ENCODE data around the gene ATXN7L1. TPM values are rescaled to one million over a fixed set of nuclear protein-coding genes. Genes with fewer than 3 reads are reported as not detected.
A peak's percentile ranks its signal among the peaks of the same experiment; 100 is the strongest.

Gene ATXN7L1
- total RNA-seq, 1 experiment from 2014 or later = 38.5 TPM

DNA sequence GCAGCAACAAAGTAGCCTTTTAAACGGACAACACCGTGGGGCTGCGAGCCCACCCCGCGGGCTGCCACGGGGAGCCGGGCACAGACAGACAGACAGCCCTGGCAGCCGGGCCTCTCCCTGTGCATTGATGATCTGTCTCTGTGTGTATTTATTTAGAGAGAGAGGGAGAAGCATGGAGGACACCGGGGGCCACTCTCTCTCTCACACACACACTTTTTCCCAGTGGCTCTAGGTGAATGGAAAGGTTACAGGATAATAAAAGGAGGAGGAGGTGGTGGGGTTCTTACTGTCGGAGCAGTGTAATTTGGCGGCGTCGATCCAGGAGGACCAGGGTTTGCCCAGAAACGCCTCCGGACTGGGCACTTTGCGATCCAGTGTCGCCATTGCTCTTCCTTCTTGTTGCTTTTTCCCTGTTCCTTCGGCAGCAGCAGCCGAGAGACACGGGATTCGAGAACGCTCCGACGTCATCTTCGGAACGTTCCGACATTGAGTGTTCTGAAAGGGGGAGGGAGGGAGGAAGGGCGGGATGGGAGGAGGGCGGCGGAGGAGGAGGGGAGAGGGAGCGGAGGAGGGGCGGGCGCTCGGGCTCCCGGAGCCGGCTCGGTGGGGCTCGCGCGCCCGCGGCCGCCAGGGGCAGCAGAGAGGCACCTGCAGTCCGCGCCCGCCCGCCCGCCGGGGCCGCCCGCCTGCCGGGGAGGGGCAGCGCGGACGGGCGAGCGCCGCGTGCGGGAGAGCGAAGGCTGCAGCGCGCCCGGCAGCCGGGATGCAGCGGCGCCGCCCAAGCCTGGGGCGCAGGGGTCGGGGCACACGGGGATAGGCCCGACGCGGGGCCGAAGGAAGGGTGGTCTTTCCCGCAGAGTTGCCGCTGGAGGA, at the start of gene ATXN7L1 (continued):
- TF ChIP-seq, protein P1, sequence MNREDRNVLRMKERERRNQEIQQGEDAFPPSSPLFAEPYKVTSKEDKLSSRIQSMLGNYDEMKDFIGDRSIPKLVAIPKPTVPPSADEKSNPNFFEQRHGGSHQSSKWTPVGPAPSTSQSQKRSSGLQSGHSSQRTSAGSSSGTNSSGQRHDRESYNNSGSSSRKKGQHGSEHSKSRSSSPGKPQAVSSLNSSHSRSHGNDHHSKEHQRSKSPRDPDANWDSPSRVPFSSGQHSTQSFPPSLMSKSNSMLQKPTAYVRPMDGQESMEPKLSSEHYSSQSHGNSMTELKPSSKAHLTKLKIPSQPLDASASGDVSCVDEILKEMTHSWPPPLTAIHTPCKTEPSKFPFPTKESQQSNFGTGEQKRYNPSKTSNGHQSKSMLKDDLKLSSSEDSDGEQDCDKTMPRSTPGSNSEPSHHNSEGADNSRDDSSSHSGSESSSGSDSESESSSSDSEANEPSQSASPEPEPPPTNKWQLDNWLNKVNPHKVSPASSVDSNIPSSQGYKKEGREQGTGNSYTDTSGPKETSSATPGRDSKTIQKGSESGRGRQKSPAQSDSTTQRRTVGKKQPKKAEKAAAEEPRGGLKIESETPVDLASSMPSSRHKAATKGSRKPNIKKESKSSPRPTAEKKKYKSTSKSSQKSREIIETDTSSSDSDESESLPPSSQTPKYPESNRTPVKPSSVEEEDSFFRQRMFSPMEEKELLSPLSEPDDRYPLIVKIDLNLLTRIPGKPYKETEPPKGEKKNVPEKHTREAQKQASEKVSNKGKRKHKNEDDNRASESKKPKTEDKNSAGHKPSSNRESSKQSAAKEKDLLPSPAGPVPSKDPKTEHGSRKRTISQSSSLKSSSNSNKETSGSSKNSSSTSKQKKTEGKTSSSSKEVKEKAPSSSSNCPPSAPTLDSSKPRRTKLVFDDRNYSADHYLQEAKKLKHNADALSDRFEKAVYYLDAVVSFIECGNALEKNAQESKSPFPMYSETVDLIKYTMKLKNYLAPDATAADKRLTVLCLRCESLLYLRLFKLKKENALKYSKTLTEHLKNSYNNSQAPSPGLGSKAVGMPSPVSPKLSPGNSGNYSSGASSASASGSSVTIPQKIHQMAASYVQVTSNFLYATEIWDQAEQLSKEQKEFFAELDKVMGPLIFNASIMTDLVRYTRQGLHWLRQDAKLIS (CRISPR knock-in tag; IDR thresholded peaks at IDR 0.05; ENCODE audit: borderline replicate concordance) = no peak
- TF ChIP-seq SMAD3 (CRISPR knock-in tag; IDR thresholded peaks at IDR 0.05; ENCODE audit: borderline replicate concordance) (no peak), GABPB1 (CRISPR knock-in tag; IDR thresholded peaks at IDR 0.05) (no peak), ZNF423 (CRISPR knock-in tag; IDR thresholded peaks at IDR 0.05) (peak; percentile 59; the same call in 1 of the 2 replicates), NFATC4 (CRISPR knock-in tag; IDR thresholded peaks at IDR 0.05) (no peak)
- TF ChIP-seq, protein P2, sequence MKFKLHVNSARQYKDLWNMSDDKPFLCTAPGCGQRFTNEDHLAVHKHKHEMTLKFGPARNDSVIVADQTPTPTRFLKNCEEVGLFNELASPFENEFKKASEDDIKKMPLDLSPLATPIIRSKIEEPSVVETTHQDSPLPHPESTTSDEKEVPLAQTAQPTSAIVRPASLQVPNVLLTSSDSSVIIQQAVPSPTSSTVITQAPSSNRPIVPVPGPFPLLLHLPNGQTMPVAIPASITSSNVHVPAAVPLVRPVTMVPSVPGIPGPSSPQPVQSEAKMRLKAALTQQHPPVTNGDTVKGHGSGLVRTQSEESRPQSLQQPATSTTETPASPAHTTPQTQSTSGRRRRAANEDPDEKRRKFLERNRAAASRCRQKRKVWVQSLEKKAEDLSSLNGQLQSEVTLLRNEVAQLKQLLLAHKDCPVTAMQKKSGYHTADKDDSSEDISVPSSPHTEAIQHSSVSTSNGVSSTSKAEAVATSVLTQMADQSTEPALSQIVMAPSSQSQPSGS (CRISPR knock-in tag; IDR thresholded peaks at IDR 0.05; ENCODE audit: borderline replicate concordance, low read depth) = no peak
- TF ChIP-seq, protein P3, sequence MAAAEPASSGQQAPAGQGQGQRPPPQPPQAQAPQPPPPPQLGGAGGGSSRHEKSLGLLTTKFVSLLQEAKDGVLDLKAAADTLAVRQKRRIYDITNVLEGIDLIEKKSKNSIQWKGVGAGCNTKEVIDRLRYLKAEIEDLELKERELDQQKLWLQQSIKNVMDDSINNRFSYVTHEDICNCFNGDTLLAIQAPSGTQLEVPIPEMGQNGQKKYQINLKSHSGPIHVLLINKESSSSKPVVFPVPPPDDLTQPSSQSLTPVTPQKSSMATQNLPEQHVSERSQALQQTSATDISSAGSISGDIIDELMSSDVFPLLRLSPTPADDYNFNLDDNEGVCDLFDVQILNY (CRISPR knock-in tag; IDR thresholded peaks at IDR 0.05) = no peak
- TF ChIP-seq, protein P4, sequence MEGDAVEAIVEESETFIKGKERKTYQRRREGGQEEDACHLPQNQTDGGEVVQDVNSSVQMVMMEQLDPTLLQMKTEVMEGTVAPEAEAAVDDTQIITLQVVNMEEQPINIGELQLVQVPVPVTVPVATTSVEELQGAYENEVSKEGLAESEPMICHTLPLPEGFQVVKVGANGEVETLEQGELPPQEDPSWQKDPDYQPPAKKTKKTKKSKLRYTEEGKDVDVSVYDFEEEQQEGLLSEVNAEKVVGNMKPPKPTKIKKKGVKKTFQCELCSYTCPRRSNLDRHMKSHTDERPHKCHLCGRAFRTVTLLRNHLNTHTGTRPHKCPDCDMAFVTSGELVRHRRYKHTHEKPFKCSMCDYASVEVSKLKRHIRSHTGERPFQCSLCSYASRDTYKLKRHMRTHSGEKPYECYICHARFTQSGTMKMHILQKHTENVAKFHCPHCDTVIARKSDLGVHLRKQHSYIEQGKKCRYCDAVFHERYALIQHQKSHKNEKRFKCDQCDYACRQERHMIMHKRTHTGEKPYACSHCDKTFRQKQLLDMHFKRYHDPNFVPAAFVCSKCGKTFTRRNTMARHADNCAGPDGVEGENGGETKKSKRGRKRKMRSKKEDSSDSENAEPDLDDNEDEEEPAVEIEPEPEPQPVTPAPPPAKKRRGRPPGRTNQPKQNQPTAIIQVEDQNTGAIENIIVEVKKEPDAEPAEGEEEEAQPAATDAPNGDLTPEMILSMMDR (IDR thresholded peaks at IDR 0.05) = peak; percentile 52; the same call in 1 of the 2 replicates
- TF ChIP-seq, protein P5, sequence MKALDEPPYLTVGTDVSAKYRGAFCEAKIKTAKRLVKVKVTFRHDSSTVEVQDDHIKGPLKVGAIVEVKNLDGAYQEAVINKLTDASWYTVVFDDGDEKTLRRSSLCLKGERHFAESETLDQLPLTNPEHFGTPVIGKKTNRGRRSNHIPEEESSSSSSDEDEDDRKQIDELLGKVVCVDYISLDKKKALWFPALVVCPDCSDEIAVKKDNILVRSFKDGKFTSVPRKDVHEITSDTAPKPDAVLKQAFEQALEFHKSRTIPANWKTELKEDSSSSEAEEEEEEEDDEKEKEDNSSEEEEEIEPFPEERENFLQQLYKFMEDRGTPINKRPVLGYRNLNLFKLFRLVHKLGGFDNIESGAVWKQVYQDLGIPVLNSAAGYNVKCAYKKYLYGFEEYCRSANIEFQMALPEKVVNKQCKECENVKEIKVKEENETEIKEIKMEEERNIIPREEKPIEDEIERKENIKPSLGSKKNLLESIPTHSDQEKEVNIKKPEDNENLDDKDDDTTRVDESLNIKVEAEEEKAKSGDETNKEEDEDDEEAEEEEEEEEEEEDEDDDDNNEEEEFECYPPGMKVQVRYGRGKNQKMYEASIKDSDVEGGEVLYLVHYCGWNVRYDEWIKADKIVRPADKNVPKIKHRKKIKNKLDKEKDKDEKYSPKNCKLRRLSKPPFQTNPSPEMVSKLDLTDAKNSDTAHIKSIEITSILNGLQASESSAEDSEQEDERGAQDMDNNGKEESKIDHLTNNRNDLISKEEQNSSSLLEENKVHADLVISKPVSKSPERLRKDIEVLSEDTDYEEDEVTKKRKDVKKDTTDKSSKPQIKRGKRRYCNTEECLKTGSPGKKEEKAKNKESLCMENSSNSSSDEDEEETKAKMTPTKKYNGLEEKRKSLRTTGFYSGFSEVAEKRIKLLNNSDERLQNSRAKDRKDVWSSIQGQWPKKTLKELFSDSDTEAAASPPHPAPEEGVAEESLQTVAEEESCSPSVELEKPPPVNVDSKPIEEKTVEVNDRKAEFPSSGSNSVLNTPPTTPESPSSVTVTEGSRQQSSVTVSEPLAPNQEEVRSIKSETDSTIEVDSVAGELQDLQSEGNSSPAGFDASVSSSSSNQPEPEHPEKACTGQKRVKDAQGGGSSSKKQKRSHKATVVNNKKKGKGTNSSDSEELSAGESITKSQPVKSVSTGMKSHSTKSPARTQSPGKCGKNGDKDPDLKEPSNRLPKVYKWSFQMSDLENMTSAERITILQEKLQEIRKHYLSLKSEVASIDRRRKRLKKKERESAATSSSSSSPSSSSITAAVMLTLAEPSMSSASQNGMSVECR (CRISPR knock-in tag; IDR thresholded peaks at IDR 0.05; ENCODE audit: borderline replicate concordance) = 0 out of 2 replicates have a peak, but pooled peaks have one; percentile 40

DNA sequence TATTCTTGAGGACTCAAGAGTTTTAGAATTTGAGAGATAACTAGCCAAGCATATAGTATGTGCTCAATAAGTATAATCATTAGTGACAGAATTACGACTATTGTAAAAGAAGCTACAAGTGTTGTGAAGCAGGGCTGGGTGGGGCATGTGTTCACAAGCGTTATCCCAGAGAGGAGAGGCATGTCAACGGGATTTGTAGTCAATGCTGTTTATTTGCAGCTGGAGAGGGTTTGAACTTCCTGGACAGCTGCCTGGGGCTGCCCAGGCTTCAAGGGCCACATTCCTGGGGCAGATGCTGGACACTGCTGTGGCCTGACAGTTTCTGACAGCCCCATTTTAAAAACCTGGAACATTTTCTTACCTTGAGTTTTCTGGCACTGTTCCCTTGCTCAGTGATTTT, 49.7 kb upstream of the ATXN7L1 start:
- ATAC-seq (no peak), DNase-seq (ENCODE audit: low spot score) (no peak)
- POLR2A ChIA-PET = no interaction called here
- CTCF ChIA-PET = interaction anchor here (1.1 kb wide), 1 partner anchor 8 kb away, joined by 3 read pairs; no protein-coding TSS in a partner anchor
- H3K9me3 Mint-ChIP-seq = peaks cover 30% of the 10 kb centered on the region
- H3K27me3 Mint-ChIP-seq (ENCODE audit: low read depth) = no peaks in the 10 kb centered on the region
- no peak overlapping the region for H3K4me3 Mint-ChIP-seq
- peak overlapping the region; percentile 66 for H3K27ac Mint-ChIP-seq
- H3K4me1 Mint-ChIP-seq = no peaks in the 10 kb centered on the region
- H3K36me3 Mint-ChIP-seq = peaks cover 46% of the 10 kb centered on the region
- TF ChIP-seq, protein P6, sequence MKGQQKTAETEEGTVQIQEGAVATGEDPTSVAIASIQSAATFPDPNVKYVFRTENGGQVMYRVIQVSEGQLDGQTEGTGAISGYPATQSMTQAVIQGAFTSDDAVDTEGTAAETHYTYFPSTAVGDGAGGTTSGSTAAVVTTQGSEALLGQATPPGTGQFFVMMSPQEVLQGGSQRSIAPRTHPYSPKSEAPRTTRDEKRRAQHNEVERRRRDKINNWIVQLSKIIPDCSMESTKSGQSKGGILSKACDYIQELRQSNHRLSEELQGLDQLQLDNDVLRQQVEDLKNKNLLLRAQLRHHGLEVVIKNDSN (CRISPR knock-in tag; IDR thresholded peaks at IDR 0.05) = no peak
- no peak for TF ChIP-seq OVOL2 (CRISPR knock-in tag; IDR thresholded peaks at IDR 0.05; ENCODE audit: borderline replicate concordance)
- TF ChIP-seq, protein P7, sequence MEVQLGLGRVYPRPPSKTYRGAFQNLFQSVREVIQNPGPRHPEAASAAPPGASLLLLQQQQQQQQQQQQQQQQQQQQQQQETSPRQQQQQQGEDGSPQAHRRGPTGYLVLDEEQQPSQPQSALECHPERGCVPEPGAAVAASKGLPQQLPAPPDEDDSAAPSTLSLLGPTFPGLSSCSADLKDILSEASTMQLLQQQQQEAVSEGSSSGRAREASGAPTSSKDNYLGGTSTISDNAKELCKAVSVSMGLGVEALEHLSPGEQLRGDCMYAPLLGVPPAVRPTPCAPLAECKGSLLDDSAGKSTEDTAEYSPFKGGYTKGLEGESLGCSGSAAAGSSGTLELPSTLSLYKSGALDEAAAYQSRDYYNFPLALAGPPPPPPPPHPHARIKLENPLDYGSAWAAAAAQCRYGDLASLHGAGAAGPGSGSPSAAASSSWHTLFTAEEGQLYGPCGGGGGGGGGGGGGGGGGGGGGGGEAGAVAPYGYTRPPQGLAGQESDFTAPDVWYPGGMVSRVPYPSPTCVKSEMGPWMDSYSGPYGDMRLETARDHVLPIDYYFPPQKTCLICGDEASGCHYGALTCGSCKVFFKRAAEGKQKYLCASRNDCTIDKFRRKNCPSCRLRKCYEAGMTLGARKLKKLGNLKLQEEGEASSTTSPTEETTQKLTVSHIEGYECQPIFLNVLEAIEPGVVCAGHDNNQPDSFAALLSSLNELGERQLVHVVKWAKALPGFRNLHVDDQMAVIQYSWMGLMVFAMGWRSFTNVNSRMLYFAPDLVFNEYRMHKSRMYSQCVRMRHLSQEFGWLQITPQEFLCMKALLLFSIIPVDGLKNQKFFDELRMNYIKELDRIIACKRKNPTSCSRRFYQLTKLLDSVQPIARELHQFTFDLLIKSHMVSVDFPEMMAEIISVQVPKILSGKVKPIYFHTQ (CRISPR knock-in tag; IDR thresholded peaks at IDR 0.05) = no peak
- TF ChIP-seq, protein P8, sequence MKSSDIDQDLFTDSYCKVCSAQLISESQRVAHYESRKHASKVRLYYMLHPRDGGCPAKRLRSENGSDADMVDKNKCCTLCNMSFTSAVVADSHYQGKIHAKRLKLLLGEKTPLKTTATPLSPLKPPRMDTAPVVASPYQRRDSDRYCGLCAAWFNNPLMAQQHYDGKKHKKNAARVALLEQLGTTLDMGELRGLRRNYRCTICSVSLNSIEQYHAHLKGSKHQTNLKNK (CRISPR knock-in tag; IDR thresholded peaks at IDR 0.05) = no peak
- TF ChIP-seq, protein P9, sequence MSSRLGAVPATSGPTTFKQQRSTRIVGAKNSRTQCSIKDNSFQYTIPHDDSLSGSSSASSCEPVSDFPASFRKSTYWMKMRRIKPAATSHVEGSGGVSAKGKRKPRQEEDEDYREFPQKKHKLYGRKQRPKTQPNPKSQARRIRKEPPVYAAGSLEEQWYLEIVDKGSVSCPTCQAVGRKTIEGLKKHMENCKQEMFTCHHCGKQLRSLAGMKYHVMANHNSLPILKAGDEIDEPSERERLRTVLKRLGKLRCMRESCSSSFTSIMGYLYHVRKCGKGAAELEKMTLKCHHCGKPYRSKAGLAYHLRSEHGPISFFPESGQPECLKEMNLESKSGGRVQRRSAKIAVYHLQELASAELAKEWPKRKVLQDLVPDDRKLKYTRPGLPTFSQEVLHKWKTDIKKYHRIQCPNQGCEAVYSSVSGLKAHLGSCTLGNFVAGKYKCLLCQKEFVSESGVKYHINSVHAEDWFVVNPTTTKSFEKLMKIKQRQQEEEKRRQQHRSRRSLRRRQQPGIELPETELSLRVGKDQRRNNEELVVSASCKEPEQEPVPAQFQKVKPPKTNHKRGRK (CRISPR knock-in tag; IDR thresholded peaks at IDR 0.05; ENCODE audit: borderline replicate concordance) = no peak
